IPS DF 19.7 (cell line): ENCODE results near the gene TMEM117.
"Not testable (repeated sequence)": the region's sequence is repeated elsewhere in the genome, so short reads cannot be mapped to it uniquely, and the experiment has no call there.

Source experiments
- DNase-seq: peaks from one replicate; pipeline ENCODE4 v3.0.0-alpha.2; 2013; ENCODE audit warnings: low read depth, low spot score

Gene TMEM117

DNA sequence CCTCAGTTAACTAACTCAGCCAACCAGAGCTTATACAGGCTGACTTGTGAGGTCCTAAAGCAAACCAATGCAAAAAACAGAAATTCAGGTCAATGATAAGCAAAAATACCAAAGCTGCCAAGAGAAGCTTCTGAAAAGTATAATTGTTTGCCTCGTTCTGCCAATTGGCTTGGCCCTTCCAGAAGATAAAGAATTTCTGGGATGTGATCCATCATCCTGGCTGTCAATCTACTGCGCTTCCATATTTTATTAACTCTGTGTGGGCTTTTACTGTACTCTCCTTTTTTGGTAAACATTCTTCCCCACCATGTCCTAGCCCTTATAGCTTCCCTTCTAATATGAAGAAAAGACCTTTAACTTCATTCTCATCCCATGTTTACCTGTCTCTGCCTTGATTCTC is 387.9 kb downstream of the TMEM117 start:
- no peak for DNase-seq

DNA sequence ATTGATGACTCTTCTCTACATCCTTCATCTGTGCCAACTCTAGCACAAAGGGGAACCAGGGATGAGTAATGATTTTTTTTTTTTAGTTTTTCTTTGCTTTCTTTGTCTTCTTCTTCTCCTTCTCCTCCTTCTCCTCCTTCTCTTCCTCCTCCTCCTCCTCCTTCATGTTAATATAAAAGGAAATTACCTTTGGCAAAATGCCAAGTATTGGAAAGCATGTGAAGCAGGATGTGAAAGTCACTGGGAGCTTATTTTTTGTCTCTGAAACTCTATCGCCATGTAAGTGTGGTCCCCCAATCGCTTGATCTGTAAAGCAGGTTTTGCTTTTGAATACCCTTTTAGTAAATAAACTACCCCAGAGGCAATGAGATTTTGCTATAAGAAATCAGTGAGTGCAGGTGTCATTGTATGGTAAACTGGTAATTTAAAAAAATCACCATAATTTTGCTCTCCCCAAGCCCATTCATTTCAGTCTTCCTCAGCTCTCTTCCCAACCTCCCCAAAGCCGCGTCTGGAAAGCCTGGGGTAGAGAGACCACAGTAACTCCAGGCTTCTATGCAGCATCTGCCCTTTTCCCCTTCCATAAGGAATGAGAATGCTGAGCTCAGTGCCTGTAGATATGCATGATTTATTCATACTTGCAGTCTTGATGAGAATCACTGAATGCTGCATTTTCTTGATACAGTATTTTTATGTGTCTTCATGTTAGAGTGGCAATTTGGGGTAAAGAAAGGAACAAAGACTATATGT is 388.7 kb downstream of the TMEM117 start:
- no peak for DNase-seq

DNA sequence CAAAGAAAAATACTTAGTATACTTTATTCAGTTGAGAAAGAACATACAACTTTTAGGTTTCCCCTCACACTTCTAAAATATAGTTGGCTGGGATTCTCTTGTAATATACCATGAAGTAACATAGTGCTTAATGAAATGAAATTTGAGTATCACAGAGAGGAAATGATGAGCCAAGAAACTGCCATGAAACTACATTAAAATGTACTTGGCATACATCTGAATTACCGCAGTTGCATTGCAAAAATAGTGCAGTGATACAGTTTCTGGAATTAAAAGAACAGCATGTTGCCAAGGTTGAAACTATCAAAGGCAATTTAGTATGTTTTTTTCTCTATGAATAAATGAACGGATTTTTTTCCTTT is 389.2 kb downstream of the TMEM117 start:
- no peak for DNase-seq

DNA sequence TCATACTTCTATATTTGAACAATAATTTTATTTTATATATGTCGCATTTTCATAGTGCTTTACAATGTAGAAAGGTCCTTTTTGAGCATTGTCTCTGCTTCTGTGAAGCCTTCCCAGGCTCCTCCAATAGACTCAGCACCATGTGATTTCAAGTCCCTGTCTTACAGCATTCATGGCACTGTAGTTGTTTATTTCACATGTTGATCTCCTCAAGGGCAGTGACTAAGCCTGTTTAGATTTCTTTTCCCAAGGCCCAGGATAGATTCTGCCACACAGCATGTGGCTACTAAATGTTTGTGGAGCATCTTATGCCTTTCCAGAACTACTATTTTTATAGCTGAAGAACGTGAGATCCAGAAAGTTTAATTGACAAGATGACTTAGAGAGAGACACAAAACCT is 391.7 kb downstream of the TMEM117 start:
- DNase-seq, result no peak

DNA sequence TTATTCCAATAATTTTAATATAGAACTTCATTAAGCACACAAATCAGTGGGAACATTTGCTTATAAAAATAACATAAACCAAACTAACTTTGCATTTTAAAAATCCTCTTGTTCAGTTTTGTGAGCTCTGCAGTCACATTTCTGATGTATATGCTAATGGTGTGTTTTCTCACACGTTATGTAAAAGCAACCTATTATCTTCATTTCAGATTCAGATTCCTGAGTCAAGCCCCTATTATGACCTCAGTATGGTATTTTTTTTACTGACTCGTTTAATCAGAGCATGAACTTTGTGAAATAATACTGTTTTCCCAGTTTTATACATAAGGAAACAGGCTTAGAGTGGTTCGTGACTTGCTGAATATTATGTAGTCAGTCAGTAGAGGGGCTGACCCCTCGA is 394.0 kb downstream of the TMEM117 start:
- DNase-seq, result no peak

DNA sequence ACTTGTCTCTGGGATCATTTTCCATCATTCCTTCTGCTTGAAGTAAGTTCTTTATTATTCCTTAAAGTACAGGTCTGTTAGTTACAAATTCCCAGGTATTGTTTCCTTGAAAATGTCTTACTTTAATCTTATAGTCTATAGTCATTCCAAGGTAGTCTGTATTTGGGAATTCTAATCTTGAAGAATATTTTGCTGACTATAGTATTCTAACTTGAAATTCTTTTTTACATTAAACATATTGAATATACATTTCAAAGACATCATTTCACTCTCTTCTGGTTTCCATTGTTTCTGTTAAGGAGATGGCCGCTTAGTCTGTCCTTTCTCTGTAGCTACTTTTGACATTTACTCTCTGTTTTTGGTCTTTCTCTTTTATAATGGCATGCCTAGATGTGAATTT is 399.8 kb downstream of the TMEM117 start:
- no peak for DNase-seq

DNA sequence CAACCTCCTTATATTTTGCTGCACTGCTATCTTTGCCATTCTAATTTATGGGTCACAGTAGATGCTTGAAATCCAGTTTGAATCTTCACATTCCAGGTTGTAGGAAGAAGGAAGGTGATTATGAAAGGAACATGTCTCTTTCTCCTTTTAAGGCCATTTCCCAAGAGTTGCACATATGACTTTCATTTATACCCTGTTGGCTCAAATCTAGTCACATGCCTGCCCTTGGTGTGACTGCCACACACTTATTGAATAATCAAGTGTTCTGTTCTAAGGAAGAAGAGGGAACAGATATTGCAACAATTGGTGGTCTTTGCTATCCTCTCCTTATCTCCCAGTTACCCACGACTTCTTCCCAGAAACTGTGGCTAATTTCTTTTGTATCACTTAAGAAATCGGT is 404.3 kb downstream of the TMEM117 start:
- no peak for DNase-seq

DNA sequence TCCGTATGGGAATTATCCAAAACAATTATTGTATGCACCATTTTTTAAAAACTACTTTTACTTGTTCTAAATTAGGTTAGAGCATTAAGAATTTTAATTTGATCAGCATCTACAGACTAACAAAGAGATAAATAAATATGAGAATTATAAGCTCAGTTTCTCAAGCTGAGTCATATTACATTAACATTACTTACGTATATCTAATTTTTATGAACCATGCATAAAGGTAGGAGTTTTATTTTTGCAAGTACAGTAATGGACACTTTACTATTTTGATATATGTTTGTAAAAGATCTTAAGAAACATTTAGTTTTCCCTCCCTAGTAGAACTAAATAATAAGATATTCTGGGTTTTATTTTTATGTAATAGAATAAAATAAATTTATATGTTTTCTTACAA is 410.1 kb downstream of the TMEM117 start:
- no peak for DNase-seq

DNA sequence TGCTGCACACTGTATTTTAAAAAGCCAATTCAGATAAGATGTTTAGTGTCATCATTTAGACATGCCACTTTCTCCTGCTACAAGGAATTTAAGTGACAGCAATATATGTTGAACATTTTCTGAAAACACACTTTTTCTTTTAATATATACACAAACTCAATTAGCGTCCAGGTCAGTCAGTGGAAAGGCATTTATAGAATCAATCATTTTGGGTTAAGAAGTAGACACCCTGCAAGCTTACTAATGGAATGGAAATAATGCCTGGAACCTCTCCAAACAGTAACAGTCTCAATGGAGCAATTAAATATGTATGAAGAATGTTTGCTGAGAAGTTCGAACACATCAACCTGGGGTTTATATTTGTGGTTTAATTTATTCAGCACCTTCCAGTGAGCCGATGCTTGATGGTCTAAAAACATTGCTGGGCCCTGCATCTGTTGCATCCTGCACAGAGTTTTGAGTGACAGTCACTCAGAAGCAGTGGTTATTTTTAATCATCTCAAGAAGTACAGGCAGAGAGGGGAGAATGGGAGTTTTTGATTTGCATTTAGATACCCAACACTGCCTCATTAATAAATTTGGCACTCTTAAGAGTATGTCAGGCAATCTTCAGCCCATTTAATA is 410.7 kb downstream of the TMEM117 start:
- DNase-seq, result no peak

DNA sequence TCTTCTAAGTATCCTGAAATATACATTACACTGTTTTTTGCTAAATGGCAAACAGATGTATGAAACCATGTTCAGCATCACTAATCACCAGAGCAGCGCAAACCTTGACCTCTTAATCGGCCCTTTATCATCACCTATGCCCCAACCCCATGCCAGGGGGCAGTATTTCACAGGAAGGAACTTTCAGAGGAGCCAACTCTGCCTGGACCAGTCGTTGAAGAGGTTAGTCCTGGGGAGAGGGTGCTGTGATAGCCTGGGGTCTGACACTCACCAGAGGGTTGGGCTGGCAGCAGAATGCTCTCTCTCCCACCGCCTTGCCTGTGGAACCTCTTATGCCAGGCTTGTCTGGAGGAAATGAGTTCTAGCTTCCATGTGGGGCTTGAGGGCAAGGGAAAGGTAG is 411.7 kb downstream of the TMEM117 start:
- DNase-seq, result peak; percentile 7

DNA sequence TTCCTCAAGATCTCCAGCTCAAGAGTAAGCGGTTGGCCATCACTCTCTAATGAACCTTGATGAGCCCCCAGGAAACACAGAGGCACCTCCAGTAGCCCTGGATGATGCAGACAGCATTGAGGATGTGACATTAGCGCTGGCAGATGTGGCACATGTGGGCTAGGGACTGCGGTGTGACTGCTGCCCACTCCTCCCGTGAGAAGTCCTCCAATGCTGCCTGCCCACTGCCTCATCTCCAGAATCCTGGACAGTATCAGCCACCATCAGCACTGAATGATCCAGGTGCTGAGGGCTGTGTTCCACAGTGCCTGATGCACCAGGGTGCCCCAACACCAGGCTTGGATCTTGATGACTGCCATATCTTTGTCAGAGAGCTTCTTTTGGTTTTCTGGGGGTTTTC is 412.6 kb downstream of the TMEM117 start:
- DNase-seq, result no peak

DNA sequence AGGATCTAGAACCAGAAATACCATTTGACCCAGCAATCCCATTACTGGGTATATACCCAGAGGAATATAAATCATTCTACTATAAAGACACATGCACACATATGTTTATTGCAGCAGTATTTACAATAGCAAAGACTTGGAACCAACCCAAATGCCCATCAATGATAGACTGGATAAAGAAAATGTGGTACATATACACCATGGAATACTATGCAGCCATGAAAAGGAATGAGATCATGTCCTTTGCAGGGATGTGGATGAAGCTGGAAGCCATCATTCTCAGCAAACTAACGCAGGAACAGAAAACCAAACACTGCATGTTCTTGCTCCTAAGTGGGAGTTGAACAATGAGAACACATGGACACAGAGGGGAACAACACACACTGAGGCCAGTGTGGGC is 414.6 kb downstream of the TMEM117 start:
- not testable (repeated sequence) for DNase-seq

DNA sequence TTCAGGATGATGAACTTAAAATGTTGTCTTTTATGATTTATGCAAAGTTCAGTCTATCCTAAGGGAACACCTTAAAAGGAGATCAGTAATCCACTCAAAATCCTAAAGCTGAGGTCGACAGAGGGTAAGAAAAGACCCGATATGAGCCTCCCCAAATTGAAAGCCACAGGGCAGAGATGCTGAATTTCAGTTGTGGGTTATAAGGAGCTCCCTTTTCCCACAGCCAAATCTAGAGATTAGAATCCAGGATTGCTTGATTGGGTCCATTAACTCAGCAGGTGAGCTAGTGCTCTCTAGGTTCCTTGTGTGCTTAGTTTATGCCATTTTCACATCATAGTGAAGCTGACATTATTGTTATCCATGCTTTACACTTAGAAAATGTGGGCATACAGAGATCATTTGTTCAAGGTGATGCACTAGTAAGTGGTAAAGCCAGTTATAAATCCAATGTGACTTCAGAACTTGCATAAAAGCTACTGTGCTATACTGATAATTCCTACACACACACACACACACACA is 417.5 kb downstream of the TMEM117 start:
- no peak for DNase-seq

DNA sequence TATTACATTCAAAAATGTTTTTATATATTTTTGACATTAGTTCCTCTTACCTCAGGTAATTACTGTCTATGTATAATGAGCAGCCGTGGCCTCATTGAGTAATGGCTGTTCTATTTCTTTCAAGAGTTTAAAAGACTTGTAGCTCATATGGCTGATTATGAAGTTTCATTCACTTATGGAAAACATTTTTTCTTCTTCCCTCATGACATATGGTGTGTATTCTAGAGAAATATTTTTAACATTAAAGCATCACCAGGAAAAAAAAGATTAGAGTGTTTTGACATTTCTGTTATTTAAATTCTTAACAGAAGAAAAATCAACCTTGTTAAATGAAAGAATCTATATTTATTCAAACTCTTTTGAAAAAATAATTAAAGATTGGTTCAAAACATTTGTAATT is 422.4 kb downstream of the TMEM117 start:
- DNase-seq, result no peak

DNA sequence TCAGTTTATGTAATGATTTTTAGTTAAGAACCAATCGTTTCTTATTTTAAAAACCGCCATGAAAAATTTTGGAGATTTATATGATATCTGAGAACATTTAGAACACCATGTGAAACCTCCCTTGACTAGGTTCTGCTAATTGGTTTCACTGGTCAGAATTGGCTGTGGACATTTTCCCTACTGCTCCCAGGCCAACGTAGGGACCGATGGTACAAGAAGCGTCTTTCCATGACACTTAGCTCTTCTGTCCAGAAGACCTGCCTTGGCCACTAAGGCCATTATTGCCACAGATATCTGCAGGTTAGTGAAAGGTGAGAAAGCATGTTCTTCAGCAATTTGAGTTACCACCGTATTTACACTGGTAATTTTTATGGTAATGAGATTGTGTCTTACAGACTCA is 424.0 kb downstream of the TMEM117 start:
- no peak for DNase-seq

DNA sequence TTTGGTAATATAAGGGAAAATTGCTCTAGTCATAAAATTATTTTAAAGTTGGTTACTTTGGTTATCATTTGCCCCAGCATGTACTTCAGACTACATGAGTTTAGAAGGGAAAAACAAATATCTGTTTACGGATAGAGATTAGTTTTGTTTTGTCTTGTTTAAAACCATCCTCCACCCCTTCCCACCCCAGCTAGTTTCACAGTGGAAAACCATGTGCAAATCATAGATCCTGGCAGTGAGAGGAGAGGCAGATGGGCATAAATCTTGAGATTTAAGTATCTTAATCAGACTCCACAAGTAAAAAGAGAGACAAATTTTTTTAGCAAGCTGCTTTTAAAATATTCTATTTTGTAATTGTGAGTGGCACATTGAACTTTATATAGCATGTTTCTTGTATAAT is 424.7 kb downstream of the TMEM117 start:
- DNase-seq, result no peak

DNA sequence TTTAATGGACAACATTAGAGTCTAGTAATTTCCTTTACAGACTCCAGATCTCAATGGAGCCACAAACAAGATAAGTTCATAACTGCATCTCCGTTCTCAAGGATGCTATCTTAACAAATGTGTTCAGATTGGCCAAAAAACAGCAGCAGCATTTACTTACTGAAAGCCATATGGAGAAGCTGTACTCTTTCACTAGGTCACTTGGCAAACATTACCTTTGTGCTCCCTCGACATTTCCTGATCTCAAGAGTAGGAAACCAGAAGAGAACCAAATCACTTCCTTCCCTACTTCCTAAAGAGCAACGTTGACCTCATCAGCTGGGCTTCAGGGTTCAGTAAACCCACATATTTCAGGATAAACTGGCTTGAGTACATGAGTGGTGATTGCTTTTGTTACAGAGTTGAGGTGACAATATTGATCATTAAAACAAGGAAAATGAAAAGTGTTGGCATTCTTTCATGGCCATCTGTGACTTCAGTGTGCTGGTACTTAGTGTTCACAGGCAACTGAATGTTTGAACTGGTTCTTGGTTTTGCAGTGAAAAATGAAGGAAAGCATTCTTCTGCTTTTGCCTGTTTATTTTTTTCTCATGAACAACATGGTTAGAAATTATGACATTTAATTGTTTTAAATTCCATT is 449.6 kb downstream of the TMEM117 start:
- no peak for DNase-seq

DNA sequence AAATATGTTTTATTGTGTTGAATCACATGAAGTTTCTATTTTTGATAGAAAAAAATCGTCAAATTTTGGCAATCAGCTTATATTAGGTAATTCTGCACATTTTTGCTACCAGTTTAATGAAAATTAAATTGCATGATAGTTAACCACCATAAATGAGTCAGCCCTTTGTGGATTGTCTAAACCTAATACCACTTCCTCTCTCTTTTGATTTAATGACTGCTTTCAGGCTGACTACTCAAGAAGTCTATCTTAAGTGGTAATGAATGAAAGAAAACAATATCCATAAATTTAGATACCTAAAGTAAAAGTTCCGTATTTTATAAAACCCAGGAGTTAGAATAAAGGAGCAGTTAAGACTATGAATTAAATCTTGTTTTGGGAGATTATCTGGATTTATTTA is 450.5 kb downstream of the TMEM117 start:
- no peak for DNase-seq

DNA sequence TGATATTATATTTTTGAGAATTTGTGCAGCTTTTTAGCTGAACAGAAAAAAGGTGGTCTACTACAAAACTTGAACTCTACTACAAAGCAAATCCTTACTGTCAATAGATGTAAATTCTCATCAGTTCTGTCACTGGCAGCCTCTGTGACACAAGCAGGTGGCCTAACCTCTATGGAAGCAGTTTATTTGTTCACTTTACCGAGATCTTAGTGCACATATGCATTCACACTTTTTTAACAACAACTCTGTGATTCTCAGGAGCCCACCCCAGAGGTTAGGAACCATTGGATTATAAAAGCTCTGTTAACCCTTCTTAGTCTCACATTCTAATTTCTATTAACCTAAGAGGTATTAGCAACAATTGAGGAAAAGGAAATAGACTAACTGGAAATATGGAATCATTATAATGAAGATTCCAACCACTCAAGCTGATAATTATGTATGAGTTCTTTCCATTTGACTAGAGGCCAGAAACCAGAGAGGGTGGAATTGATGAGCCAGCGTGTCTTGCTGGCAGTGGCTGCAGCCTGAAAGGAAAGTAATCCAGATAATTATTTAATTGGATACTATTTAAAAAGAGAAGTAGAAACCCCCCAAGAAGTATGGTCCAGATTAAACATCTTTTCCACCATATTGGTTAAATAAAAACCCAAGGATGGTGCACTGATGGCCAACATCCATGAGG is 451.1 kb downstream of the TMEM117 start:
- DNase-seq, result no peak

DNA sequence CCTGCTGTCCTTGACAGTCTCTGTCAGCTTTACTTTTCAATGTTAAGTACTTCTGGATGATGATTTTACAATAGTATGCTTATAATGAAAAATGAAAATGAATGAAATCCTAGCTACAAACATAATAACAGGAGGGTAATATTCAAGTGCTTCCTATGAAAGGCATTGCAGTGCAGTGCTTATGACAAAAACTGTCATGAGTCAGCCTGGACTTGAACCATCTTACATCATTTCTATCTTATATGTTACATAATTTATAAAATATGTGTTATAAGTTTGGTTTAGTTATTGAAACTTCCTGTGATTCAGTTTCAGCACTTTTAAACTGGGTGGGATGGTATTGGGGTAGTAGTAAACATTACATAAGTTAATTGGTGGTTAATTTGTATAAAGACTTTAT is 451.7 kb downstream of the TMEM117 start:
- DNase-seq, result no peak

DNA sequence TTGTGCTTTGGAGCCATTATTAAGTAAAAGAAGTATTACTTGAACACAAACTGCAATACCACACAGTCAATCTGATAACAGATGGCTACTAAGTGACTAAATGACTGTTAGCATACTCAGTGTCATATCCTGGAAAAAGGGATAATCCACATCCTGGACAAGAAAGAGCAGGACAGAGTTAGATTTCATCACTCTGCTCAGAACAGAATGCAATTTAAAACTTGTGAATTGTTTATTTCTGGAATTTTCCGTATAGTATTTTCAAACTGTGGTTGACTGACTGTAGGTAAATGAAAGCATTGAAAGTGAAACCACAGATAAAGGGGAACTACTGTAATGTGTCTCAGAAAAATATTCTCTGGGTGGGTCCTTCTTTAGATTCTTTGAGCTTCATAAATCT is 458.8 kb downstream of the TMEM117 start:
- no peak for DNase-seq

DNA sequence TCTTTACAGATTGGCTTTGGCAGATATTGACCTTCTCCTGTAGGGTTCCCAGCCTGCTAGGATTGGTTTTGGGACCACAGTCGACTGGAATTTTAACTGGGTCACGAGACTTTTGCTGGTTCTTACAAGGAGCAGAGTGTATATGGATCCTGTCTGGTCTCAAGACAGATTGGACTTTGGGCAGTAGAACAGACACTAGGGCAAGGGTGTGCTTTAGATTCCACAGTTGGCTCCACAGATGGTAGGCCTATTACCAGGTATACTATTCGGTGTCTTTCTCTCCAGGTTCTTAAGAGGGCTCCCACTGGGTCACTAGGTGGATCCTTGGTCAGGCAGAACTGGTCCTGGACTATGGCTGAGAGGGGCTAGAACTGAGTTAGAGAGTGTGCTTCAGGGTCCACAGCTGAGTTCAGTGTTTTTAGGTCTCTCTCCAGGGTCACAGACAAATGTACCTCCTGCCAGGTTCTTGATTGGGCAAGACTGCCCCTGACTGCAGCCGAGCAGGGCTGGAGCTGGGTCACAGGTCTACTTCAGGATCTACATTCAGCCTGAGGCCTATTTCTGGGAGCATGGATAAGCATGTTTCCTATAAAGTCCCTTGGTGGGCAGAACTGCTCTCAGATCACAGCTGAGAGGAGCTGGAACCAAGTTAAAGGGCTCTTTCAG is 460.2 kb downstream of the TMEM117 start:
- DNase-seq, result no peak
